Measurements from ENCODE around the gene HSBP1L1.

HSBP1L1 gene

DNA sequence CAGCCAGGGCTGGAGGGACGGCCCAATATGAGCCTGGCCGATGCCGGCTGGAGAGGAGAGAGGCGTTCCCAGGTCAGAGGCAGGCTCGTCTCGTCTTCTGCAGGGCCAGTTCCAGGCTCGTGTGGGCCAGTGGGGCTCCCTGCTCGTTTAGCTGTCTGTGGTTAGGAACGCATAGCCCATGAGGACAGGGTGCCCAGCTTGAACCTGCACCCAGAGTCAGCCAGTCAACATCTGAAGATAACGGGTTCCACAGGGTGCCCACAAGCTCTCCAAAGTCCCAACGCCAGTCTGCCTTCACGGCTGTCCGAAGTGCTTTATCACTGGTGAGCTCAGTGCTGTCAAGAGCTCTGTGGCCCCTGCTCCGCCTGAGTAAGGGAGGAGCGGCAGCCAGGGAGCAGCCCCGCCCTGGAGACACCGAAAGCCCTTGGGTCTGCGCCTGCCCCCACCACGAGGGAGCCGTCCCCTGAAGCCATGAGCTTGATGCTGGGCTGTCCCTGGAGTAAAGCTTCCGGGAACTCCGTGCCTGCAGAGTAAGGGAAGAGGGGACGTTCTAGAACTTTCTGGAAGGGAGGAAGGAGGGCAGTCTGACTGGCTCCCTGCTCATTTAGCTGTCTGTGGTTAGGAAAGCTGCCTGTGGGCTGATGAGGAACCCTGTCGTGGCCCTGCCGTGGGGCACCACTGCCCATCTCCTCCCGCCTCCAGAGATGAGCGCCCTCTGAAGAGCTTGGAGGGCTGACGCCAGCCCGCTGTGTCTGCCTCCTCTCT is 2.7 kb upstream of the HSBP1L1 start:
- DNase-seq (ENCODE audit: low read depth, low spot score), result no peak

DNA sequence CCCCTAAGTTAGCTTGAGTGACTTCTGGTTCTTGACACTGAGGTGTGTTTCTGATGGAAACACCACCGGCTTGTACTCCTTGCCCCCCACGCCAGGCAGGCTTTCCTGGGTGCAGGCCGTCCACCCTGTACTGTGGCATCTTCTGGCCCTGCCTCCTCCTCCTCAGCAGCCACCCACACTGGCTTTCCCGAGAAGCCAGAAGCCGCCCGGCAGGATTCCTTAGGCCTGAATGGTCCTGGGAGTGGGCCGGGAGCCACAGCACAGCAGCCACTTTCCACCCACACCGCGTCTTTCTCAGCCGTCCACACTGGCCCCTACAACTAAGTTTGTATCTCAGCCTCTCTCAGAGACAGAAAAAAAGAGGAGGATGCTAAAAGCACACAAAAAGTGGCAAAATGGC is 2.1 kb upstream of the HSBP1L1 start:
- peak; percentile 76 for DNase-seq (ENCODE audit: low read depth, low spot score)

DNA sequence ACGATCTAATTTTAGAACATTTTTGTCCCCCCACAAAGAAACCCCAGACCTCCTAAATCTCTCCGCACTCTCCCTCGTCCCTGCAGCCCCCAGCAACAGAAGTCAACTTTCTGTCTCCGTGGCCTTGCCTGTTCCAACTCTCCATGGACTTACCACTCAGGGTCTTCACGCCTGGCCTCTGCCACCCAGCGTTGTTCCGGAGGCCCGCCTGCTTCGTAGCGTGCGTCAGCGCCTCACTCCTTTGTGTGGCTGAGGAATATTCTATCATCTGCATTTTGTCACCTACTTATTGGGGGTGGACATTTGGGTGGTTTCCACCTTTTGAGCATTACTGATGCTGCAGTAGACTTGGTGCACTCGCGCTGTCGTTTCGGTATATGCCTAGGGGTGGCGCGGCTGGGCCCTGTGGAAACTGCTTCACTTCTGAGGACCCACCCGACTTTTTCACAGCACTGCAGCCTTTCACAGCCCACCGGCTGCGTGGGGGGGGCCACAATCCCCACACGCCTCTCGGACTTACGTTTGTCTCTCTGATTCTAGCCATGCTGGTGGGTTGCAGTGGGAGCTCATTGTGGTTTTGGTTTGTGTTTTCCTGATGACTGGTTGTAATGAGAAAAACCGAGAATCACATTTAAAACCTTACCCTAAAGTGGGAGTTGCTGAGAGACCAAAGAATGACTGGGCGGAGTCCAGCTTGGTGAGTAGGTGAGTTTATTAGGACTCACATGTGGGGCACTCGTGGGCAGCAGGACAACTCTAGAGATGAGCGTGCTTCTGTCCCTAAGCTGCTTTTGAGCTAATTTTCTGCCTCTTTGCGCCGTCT is 1.4 kb upstream of the HSBP1L1 start:
- DNase-seq (ENCODE audit: low read depth, low spot score), result no peak

DNA sequence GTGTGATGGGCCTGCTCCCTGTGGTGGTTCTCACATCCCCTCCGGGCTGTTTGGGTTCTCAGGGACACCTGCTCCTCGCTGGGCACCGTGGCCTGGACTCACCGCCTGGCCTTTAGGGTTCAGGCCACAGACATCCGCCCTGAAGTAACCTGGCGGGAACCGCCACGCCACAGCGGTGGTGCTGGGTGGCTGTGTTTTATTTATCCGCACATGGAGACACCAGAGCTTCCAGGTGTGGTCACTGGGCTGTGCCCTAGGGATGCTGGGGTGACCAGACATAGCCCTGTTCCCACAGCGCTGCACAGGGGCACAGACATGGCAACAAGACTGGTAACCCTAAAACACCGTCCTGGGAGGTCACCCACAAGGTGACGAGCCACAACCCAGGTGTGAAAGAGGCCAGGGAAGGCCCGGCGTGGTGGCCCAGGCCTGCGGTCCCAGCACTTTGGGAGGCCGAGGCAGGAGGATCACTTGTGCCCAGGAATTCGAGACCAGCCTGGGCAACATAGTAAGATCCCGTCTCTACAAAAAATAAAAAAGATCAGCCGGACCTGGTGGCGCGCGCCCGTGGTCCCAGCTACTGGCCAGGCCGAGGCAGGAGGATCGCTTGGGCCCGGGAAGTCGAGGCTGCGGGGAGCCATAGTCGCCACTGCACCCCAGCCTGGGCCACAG is 649 bp upstream of the HSBP1L1 start:
- no peak for DNase-seq (ENCODE audit: low read depth, low spot score)

DNA sequence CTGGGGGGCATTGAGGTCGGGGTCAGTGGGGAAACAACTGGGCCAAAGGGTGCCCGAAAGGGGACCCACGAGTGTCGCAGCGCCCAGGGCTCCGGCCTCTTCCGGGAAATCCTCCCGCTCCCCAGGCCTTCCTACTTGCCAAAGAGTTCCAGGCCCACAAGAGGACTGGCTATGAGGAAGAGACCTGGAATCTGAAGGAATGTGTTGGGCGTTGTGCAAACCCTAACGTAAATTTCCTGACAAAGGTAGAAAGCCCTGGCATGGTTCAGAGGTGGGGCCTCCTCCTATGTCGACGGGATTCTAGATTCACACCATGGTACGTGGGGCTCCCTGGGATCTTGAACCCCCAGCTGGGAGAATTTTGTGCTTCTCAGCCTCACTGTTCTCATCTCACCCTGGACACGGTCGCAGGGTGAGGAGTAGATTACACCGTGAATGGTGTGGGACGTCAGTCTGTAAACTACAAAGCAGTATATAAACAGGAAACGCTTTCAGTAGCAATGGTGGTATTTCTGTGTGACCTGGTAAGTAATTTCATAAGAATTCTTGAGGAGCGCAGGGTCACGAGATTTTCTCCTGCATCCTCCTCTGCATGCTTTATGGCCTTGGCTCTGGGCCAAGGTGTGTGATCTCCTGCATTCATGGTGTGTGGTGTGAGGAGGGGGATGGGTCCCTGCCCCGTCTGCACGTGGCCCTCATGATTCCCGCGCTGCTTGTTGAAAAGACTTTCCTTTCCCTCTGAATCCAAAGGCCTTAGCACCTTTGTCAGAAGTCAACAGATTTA is 868 bp downstream of the HSBP1L1 start:
- peak; percentile 63 for DNase-seq (ENCODE audit: low read depth, low spot score)

DNA sequence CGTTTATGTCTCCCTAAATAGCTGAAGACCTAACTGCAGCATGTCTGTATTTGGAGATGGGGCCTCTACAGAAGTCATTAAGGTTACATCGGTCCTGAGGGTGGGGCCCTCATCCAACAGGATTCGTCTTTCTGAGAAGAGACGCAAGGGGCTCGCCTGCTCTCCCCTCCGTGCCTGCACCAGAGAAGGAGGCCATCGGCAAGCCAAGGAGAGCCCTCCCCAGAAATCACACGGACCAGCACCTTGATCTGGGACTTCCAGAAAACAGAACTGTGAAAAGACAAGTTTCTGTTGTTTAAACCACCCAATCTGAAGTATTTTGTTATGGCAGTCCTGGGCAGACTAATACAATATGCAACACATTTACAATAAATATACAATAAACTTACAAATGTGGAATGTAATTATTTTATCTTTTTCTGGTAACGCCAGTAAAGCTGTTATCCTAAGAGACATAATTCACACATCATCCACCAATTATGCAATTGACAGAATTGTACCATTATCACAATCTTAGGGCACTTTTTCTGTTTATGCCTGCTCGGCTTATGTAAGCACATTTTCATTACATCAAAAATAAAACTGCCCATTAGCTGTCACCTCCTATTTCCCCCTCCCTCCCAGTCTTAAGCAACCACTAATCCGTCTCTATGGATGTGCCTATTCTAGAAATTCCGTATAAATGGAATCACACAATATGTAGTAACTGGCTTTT is 6.1 kb downstream of the HSBP1L1 start:
- no peak for DNase-seq (ENCODE audit: low read depth, low spot score)

DNA sequence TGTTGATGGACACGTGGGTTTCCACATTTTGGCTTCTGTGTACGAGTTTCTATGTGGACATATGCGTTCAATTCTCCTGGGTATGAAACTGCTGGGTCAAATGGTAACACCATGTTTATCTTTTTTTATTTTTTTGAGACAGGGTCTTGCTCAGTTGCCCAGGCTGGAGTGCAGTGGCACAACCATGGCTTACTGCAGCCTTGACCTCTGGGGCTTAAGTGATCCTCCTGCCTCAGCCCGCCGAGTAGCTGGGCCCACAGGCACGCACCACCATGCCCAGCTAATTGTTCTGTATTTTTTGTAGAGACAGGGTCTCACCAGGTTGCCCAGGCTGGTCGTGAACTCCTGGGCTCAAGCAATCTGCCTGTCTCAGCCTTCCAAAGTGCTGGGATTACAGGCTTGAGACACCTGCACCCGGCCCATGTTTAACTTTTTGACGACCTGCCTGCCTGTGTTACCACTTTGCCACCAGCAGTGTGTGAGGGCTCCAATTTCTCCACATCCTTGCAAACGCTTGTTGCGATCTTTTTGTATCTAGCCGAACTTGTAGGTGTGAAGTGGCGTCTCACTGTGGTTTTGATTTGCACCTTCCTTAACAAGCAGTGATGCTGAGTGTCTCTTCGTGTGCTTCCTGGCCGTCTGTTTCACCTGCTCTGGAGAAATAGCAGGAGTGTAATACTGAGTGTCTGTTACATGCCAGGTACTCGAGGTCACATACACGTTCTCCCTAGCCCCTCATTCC is 6.9 kb downstream of the HSBP1L1 start:
- DNase-seq (ENCODE audit: low read depth, low spot score), result no peak

DNA sequence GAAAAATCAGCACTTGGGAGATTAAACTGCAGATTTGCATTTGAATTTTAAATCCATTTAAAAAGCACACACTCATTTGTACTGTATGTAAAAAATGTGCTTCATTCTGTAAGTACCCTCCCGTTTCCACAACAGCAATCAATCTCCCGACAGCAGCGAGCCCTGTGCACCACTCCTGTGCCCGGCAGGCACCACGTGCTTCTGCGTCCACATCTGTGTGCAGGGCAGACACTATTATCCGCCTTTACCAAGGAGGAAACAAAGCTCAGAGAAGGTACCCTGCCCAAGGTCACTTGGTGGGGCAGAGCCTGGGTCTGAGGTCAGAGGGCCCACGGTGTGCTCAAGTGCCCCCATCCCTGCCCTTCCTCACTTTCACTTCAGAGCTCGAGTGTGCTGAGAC is 7.5 kb downstream of the HSBP1L1 start:
- no peak for DNase-seq (ENCODE audit: low read depth, low spot score)

DNA sequence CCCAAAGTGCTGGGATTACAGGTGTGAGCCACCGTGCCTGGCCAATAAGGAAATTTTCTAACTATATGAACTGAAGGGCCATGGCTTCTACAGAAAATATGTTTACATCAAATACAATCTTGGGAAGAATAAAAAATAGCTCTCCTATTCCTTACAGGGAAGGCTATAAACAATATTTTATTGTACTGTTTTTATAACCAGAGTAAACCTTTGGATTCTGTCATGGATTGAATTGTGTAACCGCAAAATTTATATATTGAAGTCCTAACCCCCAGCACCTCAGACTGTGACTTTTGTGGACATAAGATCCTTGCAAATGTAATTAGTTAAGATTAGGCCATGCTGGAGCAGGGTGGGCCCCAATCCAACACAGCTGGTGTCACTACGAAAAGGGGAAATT is 8.3 kb downstream of the HSBP1L1 start:
- DNase-seq (ENCODE audit: low read depth, low spot score), result no peak

DNA sequence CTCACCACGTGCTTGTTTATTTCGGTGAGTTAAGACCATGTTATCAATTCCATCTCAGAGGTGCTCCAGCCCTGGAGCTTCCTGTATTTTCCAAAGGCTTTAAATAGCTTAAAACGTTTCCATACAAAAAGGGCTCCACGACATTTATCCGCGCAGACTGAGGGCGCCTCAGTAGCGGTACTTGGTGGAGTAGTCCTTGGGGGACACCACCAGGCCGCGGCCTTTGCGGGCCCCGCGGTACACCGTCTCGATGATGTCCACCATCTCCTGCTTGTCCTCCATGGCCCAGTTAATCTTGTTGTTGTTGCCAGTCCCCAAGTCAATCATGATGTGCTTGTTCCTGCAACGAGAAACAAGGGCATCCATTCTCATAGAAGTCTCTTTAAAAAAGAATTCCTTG is 9.1 kb downstream of the HSBP1L1 start:
- DNase-seq (ENCODE audit: low read depth, low spot score), result no peak

DNA sequence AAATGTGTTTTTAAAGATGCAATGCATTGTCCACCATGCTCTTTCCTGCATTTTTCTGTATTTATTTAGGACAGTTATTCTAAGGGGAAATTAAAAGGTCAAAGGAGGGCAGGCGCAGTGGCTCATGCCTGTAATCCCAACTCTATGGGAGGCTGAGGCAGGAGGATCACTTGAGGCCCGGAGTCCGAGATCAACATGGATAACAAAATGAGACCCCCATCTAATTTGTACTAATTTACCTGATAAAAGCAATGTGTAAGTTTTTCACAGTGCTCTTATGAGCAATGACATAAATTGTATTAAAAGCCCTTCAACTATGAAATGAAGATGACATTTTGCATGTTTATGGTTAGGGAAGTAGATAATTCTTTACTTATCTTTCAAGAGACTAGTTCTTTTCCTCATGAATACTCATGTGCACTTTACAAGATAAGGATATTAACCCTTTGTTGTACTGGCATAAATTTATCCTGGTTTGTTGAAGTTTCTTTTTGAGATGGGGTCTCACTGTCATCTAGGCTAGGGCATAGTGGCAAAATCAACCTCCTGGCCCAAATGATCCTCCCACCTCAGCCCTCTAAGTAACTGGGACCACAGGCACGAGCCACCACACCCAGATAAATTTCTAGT is 9.7 kb downstream of the HSBP1L1 start:
- DNase-seq (ENCODE audit: low read depth, low spot score), result no peak

DNA sequence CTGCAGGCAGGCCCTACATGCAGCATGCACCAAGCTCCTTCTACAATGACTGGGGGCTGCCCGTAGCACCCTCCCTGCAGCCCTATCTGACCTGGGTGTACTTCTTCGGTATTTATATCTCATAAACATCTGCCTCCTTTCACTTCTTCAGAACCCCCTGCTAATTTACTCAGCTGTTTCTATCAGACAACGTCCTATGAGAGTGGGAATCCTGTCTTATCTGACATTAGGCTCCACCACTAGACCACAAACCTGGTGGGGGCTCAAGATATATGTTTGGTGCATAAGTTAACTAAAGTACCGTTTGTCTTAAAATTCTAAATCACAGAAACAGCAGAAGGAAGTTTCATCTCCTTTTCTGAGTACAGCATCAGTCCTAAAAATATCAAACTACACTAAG is 10.6 kb downstream of the HSBP1L1 start:
- no peak for DNase-seq (ENCODE audit: low read depth, low spot score)

DNA sequence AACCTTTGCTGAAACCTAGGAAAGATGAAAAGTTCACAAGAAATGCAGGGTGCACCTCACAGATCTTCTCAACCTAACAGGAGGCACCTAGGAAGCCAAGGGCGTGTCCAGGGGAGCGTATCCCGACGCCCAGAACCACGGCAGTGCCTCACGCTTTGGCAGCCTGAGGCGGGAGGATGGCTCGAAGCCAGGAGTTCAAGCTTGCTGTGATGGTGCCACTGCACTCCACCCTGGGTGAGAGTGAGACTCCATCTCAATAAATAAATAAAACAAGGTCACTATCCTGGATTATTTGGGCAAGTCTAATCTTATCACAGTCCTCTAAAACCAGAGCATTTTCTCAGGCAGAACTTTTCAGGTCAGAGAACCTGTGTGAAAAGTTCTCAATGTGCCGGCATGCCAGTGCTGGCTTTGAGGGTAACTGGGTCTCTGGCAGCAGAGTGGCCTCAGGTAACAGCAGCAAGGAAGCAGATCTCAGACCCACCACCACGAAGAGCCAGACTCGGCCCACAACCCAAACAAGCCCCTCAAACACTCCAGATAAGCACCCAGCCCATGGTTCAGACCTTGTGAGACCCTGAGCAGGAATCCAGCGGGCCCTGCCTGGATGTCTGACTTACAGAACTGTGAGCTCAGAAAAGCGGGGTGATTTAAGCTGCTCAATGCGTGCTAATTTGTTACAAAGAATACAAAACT is 11.7 kb downstream of the HSBP1L1 start:
- no peak for DNase-seq (ENCODE audit: low read depth, low spot score)

DNA sequence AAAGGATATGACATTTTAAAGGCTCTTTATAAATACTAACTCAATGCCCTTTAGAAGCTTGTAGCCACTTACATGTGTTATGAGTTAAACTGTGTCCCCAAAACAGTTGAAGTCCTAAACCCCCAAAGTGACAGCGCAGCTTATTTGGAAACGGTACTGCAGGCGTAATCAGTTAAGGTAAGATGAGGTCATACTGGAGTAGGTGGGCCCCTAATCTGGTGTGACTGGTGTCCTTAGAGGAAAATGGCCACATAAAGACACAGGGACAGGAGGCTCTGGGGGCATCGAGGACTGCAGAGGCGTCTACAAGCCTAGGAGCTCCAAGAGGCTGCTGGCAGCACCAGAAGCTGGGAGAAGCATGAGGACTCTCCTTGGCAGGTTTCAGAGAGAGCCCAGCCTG is 15.4 kb downstream of the HSBP1L1 start:
- DNase-seq (ENCODE audit: low read depth, low spot score), result no peak

DNA sequence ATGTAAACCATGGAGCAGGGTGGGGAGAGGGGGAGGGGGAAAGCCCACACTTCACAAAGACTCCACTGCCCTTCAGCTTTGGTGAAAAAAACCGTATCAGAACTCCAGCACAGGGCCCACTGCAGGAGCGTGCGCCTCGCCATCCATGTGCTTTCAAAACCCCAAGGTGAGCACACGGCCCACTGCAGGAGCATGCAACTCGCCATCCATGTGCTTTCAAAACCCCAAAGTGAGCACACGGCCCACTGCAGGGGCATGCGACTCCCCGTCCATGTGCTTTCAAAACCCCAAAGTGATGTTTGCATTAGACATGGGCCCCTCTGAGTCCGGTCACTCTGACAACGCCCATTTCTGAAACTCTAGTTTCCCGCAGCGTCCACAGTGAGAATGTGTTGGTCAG is 16.1 kb downstream of the HSBP1L1 start:
- no peak for DNase-seq (ENCODE audit: low read depth, low spot score)

DNA sequence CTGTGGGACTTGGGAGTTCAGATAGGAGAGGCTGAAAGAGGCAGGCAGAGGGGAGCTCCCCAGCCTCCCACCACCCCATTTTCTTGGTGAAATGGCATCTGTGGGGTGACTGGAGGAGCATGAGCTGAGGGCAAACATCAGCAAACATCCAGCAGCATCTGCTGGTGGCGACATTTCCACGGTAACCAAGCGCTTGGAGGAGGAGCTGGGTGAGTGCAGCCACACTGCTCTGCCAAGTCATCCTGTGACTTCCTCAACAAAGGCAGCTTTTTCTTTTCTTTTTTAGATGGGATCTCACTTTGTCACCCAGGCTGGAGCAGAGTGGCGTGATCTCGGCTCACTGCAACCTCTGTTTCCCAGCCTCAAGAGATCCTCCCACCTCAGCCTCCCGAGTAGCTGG is 18.3 kb downstream of the HSBP1L1 start:
- no peak for DNase-seq (ENCODE audit: low read depth, low spot score)

DNA sequence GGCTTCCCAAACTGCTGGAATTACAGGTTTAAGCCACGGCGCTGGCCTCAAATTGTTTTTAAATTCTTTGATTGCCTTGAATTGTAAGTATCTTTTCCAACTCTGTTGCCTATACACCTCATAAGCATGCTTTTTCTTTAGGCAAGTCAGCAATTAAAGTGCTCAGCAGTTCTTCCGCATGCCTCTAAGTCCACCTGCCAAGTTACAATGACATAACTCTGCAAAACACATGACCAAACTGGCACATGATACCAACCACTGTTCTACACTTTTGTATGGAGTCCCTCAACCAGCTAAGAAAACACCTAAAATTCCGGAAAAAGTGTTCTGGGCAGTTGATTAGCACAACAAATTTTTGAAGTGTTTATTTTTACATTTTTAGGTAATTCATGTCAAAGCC is 18.8 kb downstream of the HSBP1L1 start:
- DNase-seq (ENCODE audit: low read depth, low spot score), result no peak

DNA sequence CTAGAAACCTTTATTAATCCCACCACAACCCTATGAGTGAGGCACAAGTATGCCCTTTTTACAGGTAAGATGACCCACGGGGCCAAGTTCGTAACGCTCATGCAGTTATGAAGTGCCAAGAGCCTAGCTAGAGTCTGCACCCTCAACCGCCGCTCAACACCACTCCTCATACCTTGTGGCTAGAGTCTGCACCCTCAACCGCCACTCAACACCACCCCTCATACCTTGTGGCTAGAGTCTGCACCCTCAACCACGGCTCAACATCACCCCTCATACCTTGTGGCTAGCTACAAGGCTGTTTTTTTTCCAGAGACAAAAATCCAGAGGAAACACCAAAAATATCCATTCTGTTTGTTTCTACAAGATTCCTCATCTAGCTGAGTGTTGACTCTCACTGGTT is 19.4 kb downstream of the HSBP1L1 start:
- peak; percentile 53 for DNase-seq (ENCODE audit: low read depth, low spot score)

DNA sequence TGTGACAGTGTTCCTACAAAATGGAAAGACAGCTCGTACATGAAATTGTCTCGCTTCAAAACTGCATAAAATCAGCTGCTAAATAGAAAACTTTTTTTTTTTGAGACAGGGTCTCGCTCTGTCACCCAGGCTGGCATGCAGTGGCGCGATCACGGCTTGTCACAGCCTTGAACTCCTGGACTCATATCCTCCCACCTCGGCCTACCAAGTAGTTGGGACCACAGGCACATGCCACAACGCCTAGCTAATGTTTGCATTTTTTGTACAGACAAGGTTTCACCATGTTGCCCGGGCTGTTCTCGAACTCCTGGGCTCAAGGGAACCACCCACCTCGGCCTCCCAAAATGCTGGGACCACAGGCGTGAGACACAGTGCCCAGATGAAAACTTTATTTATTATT is 20.7 kb downstream of the HSBP1L1 start:
- DNase-seq (ENCODE audit: low read depth, low spot score), result no peak

Measured in astrocyte of the hippocampus (primary cell).